ENCODE results near the gene BCDIN3D.

BCDIN3D gene

GRCh38 chr12:49813131-49813530 is 29.8 kb downstream of the BCDIN3D start:
- no peak overlapping the region for H3K27ac ChIP-seq (ENCODE audit: low read depth, low read length)
- H3K36me3 ChIP-seq (ENCODE audit: insufficient read depth, low read length) = peaks cover 4% of the 10 kb centered on the region; the same call in 1 of the 2 replicates
- H3K4me3 ChIP-seq (ENCODE audit: low read length) = no peak overlapping the region
- no CpG with 5 or more reads among the region's 1 CpG for WGBS
- no peaks in the 10 kb centered on the region for H3K9me3 ChIP-seq (ENCODE audit: insufficient read depth, low read depth, low read length)
- no peaks in the 10 kb centered on the region for H3K27me3 ChIP-seq (ENCODE audit: insufficient read depth, low read length)
- H3K4me1 ChIP-seq (ENCODE audit: insufficient read depth, low read length) = peaks cover 29% of the 10 kb centered on the region
- no peak overlapping the region for H3K9ac ChIP-seq (ENCODE audit: low read depth, low read length)

DNA sequence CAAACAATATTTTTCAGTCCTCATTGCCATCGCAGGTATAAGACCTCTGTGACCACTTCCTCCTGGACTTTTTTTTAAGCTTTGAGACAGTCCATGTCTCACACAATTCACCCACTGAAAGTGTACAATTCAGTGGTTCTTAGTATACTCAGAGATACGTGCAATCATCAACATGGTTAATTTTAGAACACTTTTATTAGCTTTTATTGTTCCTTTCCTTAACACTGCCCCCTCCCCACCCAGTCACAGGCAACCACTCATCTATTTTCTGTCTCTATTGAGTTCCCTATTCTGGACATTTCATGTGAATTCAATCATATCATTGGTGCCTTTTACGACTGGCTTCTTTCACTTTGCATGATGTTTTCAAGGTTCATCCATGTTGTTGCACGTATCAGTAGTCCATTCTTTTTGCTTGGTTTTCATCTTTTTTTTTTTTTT is 30.9 kb downstream of the BCDIN3D start:
- H3K9ac ChIP-seq (ENCODE audit: low read depth, low read length) = no peak overlapping the region
- H3K4me1 ChIP-seq (ENCODE audit: insufficient read depth, low read length) = peaks cover 32% of the 10 kb centered on the region
- no peak overlapping the region for H3K27ac ChIP-seq (ENCODE audit: low read depth, low read length)
- H3K27me3 ChIP-seq (ENCODE audit: insufficient read depth, low read length) = no peaks in the 10 kb centered on the region
- WGBS = 96% methylated on average over 4 of the region's 4 CpGs
- peaks cover 4% of the 10 kb centered on the region; the same call in 1 of the 2 replicates for H3K36me3 ChIP-seq (ENCODE audit: insufficient read depth, low read length)
- H3K4me3 ChIP-seq (ENCODE audit: low read length) = no peak overlapping the region
- no peaks in the 10 kb centered on the region for H3K9me3 ChIP-seq (ENCODE audit: insufficient read depth, low read depth, low read length)

GRCh38 chr12:49811136-49811535 is 31.8 kb downstream of the BCDIN3D start:
- no peak overlapping the region for H3K4me3 ChIP-seq (ENCODE audit: low read length)
- H3K4me1 ChIP-seq (ENCODE audit: insufficient read depth, low read length) = peaks cover 32% of the 10 kb centered on the region
- no peaks in the 10 kb centered on the region for H3K9me3 ChIP-seq (ENCODE audit: insufficient read depth, low read depth, low read length)
- no peaks in the 10 kb centered on the region for H3K27me3 ChIP-seq (ENCODE audit: insufficient read depth, low read length)
- no peak overlapping the region for H3K9ac ChIP-seq (ENCODE audit: low read depth, low read length)
- WGBS = 72% methylated on average over 5 of the region's 5 CpGs
- no peak overlapping the region for H3K27ac ChIP-seq (ENCODE audit: low read depth, low read length)
- H3K36me3 ChIP-seq (ENCODE audit: insufficient read depth, low read length) = peaks cover 6% of the 10 kb centered on the region; the same call in 1 of the 2 replicates

DNA sequence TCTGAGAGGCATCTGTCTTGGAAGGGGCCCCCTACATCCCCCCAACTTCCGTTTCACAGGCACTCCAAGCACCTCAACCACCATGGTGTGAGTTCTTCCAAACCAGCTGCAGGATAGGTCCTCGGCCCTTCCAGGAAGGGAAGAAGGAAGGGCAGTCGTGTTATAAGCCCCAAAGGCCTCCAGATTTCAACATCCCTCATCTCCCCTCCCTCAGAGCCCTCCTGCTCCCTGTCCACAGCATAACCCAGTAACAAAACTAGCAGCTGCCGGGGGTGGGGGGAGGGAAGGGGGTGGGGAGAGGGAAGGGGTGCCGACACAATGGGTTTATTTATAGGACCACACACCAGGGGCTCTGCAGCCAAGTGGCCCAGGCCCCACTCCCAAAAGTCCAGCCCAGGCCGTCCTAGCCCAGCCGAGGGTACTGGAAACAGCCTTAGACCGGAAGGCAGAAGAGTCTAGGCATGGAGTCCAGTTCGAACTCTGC is 33.0 kb downstream of the BCDIN3D start:
- H3K36me3 ChIP-seq (ENCODE audit: insufficient read depth, low read length) = peaks cover 12% of the 10 kb centered on the region
- H3K27me3 ChIP-seq (ENCODE audit: insufficient read depth, low read length) = no peaks in the 10 kb centered on the region
- 62% methylated on average over 7 of the region's 9 CpGs for WGBS
- no peaks in the 10 kb centered on the region for H3K9me3 ChIP-seq (ENCODE audit: insufficient read depth, low read depth, low read length)
- peak overlapping the region; percentile 61; the same call in 1 of the 2 replicates for H3K9ac ChIP-seq (ENCODE audit: low read depth, low read length)
- peak overlapping the region; percentile 78 for H3K27ac ChIP-seq (ENCODE audit: low read depth, low read length)
- no peak overlapping the region for H3K4me3 ChIP-seq (ENCODE audit: low read length)
- H3K4me1 ChIP-seq (ENCODE audit: insufficient read depth, low read length) = peaks cover 32% of the 10 kb centered on the region

GRCh38 chr12:49809381-49809905 is 33.5 kb downstream of the BCDIN3D start:
- 44% methylated on average over 4 of the region's 4 CpGs for WGBS
- no peaks in the 10 kb centered on the region for H3K9me3 ChIP-seq (ENCODE audit: insufficient read depth, low read depth, low read length)
- H3K4me3 ChIP-seq (ENCODE audit: low read length) = no peak overlapping the region
- H3K27me3 ChIP-seq (ENCODE audit: insufficient read depth, low read length) = no peaks in the 10 kb centered on the region
- peak overlapping the region; percentile 61; the same call in 1 of the 2 replicates for H3K9ac ChIP-seq (ENCODE audit: low read depth, low read length)
- H3K4me1 ChIP-seq (ENCODE audit: insufficient read depth, low read length) = peaks cover 32% of the 10 kb centered on the region
- H3K36me3 ChIP-seq (ENCODE audit: insufficient read depth, low read length) = peaks cover 17% of the 10 kb centered on the region
- H3K27ac ChIP-seq (ENCODE audit: low read depth, low read length) = peak overlapping the region; percentile 78

GRCh38 chr12:49808686-49809380 is 34.1 kb downstream of the BCDIN3D start:
- Histone ChIP-seq H3K27me3 (ENCODE audit: insufficient read depth, low read length) (no peaks in the 10 kb centered on the region), H3K4me3 (ENCODE audit: low read length) (no peak overlapping the region), H3K9me3 (ENCODE audit: insufficient read depth, low read depth, low read length) (no peaks in the 10 kb centered on the region), H3K9ac (ENCODE audit: low read depth, low read length) (peak overlapping the region; percentile 61), H3K4me1 (ENCODE audit: insufficient read depth, low read length) (peaks cover 32% of the 10 kb centered on the region), H3K27ac (ENCODE audit: low read depth, low read length) (peak overlapping the region; percentile 78), H3K36me3 (ENCODE audit: insufficient read depth, low read length) (peaks cover 20% of the 10 kb centered on the region)
- 52% methylated on average over 14 of the region's 14 CpGs for WGBS

GRCh38 chr12:49807991-49808580 is 34.8 kb downstream of the BCDIN3D start:
- Histone ChIP-seq H3K36me3 (ENCODE audit: insufficient read depth, low read length) (peaks cover 21% of the 10 kb centered on the region), H3K4me3 (ENCODE audit: low read length) (no peak overlapping the region), H3K27ac (ENCODE audit: low read depth, low read length) (peak overlapping the region; percentile 78), H3K4me1 (ENCODE audit: insufficient read depth, low read length) (peaks cover 32% of the 10 kb centered on the region), H3K27me3 (ENCODE audit: insufficient read depth, low read length) (no peaks in the 10 kb centered on the region), H3K9ac (ENCODE audit: low read depth, low read length) (peak overlapping the region; percentile 61), H3K9me3 (ENCODE audit: insufficient read depth, low read depth, low read length) (no peaks in the 10 kb centered on the region)
- 88% methylated on average over 12 of the region's 12 CpGs for WGBS

GRCh38 chr12:49806877-49807276 is 36.0 kb downstream of the BCDIN3D start:
- Histone ChIP-seq H3K9me3 (ENCODE audit: insufficient read depth, low read depth, low read length) (no peaks in the 10 kb centered on the region), H3K4me3 (ENCODE audit: low read length) (no peak overlapping the region), H3K36me3 (ENCODE audit: insufficient read depth, low read length) (peaks cover 29% of the 10 kb centered on the region), H3K27ac (ENCODE audit: low read depth, low read length) (no peak overlapping the region), H3K4me1 (ENCODE audit: insufficient read depth, low read length) (peaks cover 32% of the 10 kb centered on the region), H3K27me3 (ENCODE audit: insufficient read depth, low read length) (no peaks in the 10 kb centered on the region), H3K9ac (ENCODE audit: low read depth, low read length) (no peak overlapping the region)
- WGBS = 93% methylated on average over 7 of the region's 7 CpGs

GRCh38 chr12:49806321-49806813 is 36.5 kb downstream of the BCDIN3D start:
- H3K4me3 ChIP-seq (ENCODE audit: low read length) = no peak overlapping the region
- H3K9ac ChIP-seq (ENCODE audit: low read depth, low read length) = no peak overlapping the region
- H3K36me3 ChIP-seq (ENCODE audit: insufficient read depth, low read length) = peaks cover 34% of the 10 kb centered on the region
- WGBS = 93% methylated on average over 7 of the region's 7 CpGs
- no peaks in the 10 kb centered on the region for H3K9me3 ChIP-seq (ENCODE audit: insufficient read depth, low read depth, low read length)
- peaks cover 32% of the 10 kb centered on the region for H3K4me1 ChIP-seq (ENCODE audit: insufficient read depth, low read length)
- H3K27me3 ChIP-seq (ENCODE audit: insufficient read depth, low read length) = no peaks in the 10 kb centered on the region
- no peak overlapping the region for H3K27ac ChIP-seq (ENCODE audit: low read depth, low read length)

DNA sequence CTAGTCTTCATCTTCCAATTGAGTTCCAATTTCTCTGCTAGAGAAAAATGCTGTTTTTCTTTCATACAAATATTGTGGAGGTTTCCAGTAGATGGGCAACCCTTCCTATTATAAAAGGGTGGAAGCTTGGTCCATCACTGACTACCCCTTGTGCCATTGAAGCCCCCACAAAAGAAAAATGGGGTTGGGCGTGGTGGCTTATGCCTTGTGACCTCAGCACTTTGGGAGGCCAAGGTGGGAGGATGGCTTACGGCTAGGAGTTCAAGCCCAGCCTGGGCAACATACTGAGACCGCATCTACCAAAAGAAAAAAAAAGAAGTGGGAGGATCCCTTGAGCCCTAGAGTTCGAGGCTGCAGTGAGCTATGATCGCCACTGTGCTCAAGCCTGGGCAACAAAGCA is 37.5 kb downstream of the BCDIN3D start:
- Histone ChIP-seq H3K27ac (ENCODE audit: low read depth, low read length) (no peak overlapping the region), H3K9ac (ENCODE audit: low read depth, low read length) (no peak overlapping the region), H3K36me3 (ENCODE audit: insufficient read depth, low read length) (peaks cover 44% of the 10 kb centered on the region), H3K4me3 (ENCODE audit: low read length) (no peak overlapping the region), H3K9me3 (ENCODE audit: insufficient read depth, low read depth, low read length) (no peaks in the 10 kb centered on the region), H3K27me3 (ENCODE audit: insufficient read depth, low read length) (no peaks in the 10 kb centered on the region), H3K4me1 (ENCODE audit: insufficient read depth, low read length) (peaks cover 24% of the 10 kb centered on the region)
- 94% methylated on average over 5 of the region's 5 CpGs for WGBS

DNA sequence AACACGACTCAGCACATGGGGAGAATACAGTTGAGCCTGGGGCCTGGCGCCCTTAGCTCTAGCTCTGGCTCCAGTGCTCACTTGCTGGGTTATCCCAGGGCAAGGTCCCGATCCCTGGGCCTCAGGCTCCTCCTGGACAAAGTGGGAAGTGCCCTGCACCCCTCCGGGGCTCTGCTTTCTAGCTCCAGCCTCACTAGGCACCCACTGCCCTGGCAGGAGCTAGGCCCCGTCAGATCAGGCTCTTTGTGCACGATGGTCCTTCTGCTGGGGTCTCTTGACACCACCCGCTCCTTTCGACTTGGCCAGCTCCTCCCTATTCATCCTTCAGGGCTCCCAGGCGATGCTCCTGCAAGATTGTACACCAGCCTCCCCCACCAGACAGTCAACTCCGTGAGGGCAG is 38.1 kb downstream of the BCDIN3D start:
- Histone ChIP-seq H3K4me3 (ENCODE audit: low read length) (no peak overlapping the region), H3K9ac (ENCODE audit: low read depth, low read length) (no peak overlapping the region), H3K4me1 (ENCODE audit: insufficient read depth, low read length) (peaks cover 20% of the 10 kb centered on the region), H3K27ac (ENCODE audit: low read depth, low read length) (no peak overlapping the region), H3K27me3 (ENCODE audit: insufficient read depth, low read length) (no peaks in the 10 kb centered on the region), H3K36me3 (ENCODE audit: insufficient read depth, low read length) (peaks cover 47% of the 10 kb centered on the region), H3K9me3 (ENCODE audit: insufficient read depth, low read depth, low read length) (no peaks in the 10 kb centered on the region)
- WGBS = 94% methylated on average over 10 of the region's 10 CpGs
